HG02571 (cell line): ENCODE measurements around the gene SSPN.
A peak's percentile ranks its signal among the peaks of the same experiment; 100 is the strongest.

Source experiments
- ATAC-seq: cut with Tn5 transposase; IDR thresholded peaks from one replicate; pipeline ENCODE4 v1.9.1; 2021; ENCODE audit warnings: mild to moderate bottlenecking, moderate library complexity; ENCODE audit not compliant: unreplicated experiment

The SSPN gene

DNA sequence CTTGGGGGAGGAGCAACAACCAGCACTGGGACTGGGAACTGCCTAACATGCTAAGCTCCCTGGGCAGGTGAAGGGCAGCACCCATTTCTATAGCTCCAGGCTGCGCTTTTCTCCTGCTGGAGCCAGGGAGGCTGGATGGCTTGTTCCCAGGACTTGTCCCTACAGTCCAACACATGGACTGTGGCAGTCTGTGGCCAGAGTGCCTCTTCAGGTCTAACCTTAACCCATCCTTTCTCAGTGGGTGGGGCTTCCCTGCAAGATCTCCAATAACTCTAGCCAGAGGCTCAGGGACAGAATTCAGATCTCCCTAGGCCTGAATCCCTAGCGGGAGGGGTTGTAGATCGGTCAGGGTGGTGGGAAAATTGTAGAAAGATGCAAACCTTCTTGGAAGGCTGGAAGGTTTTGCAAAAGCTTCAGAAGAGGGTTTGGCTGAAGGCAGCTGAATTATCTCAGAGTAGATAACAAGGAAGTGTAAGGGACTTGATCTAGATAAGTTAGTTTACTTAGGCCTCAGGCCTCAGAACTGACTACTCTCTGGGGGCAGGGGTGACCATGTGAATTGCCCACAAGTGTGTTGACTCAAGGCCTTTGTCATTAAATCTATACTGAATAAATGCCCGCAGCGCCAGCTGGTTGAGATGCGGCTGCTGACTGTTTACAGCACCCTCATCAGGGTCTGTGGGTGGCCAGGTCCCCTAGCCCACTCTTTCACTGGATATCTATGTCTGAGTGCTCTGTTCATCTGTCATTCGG, 60.7 kb downstream of the SSPN start:
- no peak for ATAC-seq

DNA sequence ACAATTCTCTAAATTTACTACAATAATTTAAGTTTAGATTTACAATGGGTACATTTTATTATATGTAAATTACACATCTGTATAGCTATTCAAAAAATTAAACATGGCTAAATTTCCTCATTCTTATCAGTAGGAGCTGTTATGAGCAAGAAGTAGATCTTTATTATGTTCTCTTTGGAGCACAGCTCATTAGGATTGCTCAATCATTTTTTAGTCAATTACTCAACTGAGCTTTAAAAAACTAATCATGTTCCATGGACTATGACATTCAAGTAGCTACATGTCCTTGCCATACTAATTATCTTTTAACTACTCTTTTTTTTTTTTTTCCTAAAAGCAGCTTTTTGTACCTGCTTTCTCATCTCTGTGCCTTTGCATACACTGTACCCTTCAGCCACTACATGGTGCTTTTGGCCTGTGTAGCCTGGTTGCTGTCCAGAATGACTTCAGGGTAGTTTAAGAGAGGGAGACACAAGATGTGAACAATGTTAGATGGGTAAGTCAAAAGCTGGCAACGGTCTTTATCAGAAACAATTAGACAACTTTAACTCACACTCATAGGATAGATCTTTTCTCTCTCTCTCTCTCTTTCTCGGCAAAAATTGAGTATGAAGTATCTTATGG, 69.0 kb downstream of the SSPN start:
- ATAC-seq: no peak

DNA sequence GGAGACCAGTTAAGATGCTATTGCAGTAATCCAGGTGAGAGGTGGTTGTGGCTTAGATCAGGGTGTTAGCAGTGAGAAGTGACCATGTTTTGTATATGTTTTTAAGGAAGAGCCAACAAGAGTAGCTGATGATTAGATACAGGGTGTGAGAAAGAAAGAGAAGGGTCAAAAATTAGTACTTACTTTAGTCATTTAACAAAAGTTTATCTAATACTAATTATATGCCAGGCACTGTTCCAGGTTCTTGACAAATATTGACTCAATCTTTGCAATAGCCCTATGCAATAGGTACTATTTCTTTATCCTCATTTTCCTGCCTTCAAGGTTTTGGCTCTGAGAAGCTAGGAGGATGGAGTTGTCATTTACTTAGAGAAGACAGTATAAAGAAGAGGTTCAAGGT, 70.2 kb downstream of the SSPN start:
- ATAC-seq: no peak

DNA sequence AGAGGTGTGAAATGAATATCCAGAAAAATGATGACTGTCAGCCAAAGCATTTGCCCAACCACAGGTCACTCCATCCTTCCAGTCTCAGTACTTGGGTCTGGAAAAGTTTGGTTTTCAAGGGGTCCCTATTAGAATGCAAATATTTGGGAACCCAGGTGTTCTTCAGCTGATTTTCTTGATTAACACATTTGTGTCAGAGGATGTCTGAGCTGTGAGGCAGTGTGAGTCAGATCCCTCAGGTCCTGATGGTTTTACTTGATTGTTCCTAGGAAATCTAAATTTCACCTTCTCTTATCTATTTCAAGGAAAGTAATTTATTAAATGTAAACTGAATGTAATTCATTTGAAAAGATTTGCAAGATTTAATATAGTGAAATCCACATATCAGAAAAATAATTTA, 71.5 kb downstream of the SSPN start:
- ATAC-seq: no peak

DNA sequence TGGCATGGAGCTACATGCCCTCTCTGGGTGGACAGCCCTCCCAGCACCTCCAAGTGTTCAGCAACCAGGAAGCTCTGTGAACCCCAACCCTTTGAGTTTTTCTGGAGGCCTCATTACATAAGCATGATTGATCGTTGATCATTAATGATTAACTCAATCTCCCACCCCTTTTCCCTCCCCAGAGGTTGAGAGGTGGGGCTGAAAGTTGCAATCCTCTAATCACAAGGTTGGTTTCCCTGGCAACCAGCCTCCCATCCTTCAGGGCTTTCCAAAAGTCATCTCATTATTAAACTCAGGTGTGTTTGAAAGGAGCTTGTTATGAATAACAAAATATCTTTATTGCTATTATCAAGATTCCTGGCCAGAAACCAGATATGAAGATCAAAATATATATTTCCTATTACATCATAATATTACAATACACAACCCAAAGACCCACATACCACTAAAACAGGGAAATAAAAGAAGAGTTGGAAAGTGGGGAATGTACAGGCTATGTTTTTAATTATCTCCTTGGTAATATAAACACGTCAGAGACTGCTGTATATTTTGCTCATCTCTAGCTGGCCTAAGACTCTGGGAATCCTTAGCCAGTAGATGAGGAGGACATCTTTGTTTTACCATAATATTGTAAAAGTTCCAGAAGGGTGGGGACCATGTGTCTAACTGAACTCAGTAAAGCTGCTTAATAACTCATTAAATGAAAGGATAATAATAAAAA, 73.6 kb downstream of the SSPN start:
- no peak for ATAC-seq

DNA sequence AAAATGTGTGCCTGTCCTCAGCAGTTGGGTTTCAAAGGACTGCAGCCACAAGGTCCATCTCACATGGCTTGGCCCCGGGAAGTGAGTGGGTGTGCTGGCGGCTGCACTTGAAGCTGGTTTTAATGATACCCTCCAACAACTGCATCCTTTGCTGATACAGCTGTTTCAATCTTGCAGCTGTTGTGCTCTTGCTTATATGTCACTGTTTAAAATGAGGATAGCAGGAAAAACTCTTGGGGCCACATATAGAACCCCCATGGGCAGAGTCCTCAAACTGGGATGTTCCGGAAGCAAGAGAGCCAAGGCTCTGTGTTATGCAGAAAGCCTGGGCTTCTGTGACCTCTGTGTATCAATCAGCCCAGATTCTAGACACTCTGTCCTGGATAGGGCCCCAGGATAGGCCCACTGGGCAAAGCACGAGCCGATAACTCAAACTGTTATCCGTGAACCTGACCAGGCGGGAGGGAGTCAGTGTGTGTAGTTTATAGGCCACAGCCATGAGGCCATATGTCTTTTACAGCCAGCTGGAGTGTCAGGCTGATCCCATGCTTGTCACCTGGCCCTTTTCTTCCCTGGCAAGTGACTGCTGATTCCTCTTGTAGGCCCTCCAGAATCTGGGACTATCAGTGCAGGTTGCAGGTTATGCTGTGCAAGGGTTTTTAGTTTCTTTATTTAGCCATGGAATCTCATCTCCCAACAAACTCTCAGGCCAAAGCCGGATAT, 74.3 kb downstream of the SSPN start:
- ATAC-seq: no peak

DNA sequence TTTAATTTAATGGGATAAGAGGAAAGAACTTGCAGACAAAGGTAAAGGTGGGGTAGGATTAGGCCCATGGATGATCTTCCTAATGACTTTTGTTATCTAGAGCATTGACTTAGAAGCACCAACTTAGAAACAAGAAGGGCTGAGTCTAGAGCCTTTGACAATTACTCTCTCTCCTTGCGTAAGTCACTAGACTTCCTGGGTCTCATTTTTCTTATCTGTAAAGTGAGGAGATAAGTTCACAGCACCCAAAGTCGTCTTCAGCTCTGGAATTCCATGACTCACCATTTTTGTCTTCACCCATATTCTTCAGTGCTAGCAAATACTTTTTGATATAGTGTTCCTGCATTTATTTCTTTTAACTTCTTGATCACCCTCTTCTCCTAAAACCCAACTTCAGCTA, 75.7 kb downstream of the SSPN start:
- no peak for ATAC-seq

DNA sequence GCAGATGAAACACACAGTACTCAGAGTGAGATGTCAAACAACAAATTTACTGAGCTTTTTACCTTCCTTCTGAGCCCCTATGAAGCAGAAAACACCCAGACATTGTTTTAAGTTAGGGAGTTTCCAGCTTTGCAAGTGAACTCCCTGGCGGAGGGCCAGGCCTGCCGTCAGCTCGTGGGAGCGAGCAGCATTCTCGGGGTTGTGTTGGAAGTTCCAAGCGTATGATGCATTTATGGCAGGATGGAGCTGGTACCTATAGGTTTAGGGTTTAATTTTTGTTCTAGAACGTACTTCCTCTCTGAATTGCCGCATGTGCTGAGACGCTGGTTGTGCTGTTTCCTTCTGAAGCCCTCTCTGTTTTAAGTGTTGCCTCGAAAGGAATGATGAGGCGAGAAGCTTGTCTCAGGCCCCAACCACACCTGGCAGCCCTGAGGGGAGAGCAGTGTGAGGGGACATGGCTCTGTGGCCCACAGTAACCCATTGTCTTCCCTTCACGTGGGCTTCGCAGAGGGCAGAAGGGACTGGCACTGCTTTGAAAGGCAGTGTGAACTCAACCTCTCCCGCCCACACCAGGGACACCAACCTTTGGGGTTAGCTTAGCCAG, 76.6 kb downstream of the SSPN start:
- no peak for ATAC-seq

DNA sequence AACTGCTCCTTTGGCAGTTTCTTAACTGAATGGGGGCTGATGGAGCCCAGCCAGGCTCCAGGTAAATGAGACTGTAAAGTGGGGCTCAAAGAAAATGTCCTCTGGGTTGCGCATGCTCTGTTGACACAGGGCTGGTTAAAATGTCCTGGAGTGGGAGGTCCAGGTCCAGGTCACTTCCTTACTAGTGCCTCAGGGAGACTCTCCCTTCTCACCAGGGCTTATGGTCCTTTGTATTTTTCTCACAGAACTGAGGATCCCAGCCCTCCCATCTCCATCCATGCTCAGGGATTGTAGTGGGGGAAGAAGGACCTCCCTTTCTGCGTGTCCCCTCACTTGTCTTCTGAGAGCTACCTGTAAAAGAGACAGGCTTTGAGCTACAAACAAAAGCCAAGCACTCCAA, 77.5 kb downstream of the SSPN start:
- no peak for ATAC-seq

DNA sequence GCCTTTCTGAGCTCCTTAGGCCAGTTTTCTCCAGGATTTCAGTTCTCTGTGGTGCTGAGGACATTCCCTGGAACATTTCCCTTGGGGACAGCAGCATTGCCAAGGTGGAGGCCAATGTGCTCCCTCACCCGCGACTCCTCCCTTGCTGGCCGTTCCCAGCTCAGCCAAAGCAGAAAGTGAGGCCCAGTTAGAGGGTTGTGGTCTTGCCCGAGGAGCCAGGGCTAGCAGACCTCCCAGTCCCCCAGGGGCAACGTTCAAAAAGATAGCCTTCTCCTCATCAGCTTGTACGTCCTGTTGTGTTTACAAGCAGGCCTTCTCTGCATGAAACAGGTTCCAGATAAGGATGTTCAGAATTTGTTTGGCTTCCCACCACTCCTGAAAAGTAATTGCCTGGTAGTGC, 78.4 kb downstream of the SSPN start:
- ATAC-seq: no peak

DNA sequence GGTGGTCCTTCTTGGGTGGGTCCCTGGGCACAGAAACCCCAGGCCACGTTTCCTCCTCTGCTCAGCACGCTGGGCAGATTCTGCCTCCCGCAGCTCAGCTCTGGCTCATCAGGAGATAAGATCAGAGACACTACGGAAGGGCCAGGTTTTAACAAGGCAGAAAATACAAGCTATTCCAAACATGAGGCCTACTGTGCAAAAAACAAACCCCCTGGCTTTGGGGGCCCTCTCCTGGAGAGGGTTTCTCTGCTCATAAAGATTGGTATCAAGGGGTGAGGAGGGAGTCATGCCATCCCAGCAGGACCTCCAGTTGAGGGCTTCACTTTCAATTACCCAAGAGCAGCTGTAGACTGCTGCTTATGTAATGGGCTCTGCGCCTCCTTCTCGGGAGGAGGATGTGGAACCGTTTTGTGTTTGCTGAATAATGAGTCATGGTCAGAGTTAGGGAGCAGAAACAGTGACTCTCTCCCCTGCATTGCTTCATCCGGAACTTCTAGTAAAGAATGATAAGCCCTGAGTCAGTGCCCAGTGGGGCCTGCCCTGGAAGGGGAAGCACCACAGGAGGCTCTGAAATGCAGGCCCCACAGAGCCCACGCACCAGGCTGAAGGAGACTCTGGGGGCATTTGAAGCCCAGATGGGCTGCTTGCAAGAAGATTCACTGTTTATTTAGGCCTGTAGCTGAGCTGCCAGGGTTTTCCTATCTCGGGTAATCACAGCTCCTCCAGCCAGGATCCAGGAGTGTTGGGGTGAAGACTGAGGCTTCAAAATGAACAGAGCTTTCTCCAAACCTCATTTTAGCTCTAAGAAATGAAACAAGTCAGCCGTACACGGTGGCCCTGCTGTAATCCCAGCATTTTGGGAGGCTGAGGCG, 79.3 kb downstream of the SSPN start:
- peak; percentile 86 for ATAC-seq

DNA sequence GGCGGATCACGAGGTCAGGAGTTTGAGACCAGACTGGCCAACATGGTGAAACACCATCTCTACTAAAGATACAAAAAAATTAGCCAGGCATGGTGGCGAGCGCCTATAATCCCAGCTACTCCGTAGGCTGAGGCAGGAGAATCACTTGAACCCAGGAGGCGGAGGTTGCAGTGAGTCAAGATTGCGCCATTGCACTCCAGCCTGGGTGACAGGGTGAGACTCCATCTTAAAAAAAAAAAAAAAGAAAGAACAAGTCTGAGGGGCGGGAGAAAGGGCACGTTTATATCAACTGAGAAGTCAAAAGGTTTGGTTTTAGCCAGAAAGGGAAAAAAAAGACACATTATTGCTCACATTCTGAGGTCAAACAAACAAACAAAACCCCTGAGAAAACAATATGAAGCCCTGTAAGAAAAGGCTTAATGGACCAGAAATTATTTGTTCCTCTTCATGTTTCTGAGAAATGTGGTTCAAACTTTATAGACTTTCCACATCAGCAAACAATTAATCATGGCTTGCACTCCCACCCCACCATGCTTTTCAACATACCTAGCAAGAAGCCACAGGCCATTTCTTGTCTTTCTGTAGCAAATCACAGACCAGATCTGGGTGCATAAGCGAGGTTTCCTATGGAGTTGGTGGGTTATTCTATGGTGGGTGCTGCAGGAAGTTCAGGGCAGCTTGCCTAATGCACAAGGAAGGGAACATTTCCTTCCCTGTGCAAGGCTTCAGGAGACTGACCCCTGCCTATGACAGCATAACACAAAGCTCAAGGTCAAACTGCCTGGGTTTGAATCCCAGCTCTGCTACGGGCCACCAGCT, 80.1 kb downstream of the SSPN start:
- no peak for ATAC-seq

DNA sequence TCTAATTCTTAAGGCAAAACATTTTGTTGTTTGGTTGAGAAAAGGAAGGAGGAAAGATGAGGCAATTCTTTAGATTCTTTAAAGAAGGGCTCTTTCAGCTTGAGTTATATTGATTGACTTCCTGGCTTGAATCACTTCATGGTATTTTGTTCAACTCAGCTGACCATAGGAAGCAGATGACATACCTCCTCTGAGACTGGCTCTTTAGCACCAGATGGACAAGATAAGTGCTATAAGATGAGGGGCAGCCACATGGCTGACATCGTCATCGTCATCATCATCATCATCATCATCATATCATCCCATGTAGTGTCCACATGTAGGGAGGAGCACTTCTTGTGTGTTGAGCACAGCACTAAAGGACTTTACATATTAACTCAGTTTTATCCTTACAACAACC, 81.3 kb downstream of the SSPN start:
- no peak for ATAC-seq

DNA sequence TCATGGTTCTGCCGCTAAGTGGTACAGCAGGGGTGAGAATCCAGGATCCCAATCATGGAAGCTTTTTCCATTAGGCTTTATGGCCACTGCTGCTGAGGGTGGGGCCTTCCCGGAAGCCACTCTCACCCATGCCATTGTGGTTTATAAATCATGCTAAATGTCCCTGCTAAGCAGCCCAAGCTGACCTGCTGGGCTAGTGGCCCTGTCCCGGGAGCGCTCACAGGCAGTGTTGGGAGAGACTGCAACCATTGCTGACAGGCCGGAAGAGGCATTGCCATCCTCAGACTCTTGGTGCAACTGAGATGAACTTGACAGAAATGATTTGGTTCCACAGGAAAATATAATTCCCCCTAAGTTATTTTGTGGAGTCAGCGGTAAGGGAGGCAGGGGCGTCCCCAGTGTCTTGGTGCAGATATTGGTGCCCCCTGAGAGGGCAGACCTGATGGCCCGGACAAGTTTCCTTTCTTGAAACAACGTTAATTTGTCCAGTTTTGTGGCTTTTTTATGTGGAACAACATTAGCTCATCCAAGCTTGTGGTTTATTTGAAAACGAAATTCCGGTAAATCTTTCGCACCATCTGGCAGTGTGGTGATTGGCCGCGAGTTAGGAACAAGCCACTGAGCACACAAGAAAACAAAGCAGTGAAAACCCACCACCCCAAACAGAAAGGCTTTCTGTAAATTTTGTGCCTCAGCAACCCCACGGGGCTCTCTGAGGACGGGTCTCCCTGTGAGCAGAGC, 82.3 kb downstream of the SSPN start:
- ATAC-seq: no peak

DNA sequence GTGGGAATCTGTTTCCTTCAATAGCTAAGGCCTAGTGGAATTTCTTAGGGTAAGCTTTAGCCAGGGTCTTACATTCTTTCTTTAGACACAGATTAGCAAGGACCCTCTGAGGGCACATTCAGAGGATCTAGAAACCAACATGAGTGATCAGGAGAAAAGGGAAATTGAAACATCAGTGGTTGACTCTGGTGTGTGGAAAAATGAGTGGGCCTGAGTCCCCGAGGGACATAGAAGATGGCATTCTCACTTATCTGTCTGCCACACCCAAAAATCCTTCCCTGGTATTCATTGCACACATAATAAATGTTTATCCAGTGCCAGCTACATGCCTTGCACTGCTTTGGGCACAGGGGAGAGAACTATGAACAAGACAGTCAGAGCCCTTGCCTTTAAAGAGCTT, 82.9 kb downstream of the SSPN start:
- no peak for ATAC-seq

DNA sequence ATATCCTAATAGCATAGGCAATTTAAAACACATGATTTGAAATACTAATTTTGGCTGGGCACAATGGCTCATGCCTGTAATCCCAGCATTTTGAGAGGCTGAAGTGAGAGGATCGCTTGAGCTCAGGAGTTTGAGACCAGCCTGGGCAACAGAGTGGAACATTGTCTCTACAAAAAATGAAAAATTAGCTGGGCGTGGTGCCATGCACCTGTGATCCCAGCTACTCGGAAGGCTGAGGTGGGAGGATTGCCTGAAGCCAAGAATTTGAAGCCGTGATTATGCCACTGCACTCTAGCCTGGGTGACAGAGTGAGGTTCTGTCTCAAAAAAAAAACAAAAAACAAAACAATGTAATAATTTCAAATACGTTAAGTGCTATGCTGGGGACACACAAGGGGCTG, 83.3 kb downstream of the SSPN start:
- no peak for ATAC-seq

DNA sequence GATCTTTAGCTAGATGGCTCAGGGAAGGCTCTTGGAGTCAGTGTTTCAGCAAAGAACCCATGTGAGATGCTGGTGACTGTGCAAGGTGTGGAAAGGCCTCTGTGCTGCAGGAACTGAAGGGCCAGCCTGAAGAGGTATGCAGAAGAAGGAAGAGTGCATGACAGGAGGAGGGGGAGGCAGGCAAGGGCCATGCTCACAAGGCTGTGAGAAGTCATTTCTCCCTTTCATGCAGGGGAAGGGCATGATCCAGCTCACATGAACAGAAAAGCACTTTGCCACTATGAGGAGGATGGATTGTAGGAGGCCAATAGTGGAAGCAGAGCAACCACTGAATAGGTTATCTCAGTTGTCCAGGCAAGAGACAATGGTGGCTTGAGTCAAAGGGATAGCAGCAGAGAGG, 83.7 kb downstream of the SSPN start:
- ATAC-seq: no peak

DNA sequence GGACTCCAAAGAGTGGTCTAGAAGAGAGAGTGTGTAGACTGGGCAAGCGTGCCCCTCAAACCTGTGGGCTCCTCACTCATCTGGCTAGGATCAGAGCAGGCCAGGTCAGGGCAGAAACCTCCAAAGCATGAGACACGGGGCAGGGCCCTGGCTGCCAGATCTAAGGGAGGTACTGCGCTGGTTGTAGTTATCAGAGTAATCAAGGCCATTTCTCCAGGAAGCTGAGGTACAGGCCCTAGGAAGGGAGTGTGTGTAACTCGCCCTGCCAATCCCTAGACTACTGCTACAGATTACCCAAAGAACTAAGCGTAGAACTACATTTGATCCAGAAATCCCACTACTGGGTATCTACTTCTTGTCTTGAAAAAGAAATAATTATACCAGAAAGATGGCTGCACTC, 84.5 kb downstream of the SSPN start:
- no peak for ATAC-seq

DNA sequence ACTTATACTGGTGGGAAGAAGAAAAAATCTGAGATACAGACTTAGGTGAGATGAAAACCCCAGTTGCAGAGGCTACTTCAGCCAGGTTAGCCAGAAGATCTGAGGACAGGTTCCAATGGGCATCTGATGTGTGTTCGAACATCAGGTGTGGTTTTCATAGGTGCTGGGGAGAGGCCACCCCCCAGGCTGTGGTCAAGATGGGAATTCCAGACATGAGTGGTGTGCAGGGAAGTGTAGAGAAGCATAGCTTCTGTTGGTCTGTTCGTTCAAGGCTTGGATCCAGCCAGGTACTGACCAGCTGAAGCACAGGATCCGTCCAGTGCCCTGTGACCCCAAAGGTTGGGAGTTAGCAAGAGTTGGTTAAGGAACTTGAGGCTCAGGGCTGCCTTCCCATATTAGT, 85.5 kb downstream of the SSPN start:
- no peak for ATAC-seq
